ENCODE results near the gene ARMS2.

ARMS2 gene

GRCh38 chr10:122474131-122474818 is 19.8 kb downstream of the ARMS2 start:
- whole genome bisulfite sequencing = 80% methylated on average over 15 of the region's 15 CpGs
- Histone ChIP-seq H3K9me3 (ENCODE audit: insufficient read depth, low read depth, low read length) (no peaks in the 10 kb centered on the region), H3K27me3 (ENCODE audit: insufficient read depth, low read length) (no peaks in the 10 kb centered on the region), H3K4me3 (ENCODE audit: low read length) (no peak overlapping the region), H3K9ac (ENCODE audit: low read depth, low read length) (no peak overlapping the region), H3K36me3 (ENCODE audit: insufficient read depth, low read length) (no peaks in the 10 kb centered on the region), H3K27ac (ENCODE audit: low read depth, low read length) (no peak overlapping the region), H3K4me1 (ENCODE audit: insufficient read depth, low read length) (peaks cover 39% of the 10 kb centered on the region)

DNA sequence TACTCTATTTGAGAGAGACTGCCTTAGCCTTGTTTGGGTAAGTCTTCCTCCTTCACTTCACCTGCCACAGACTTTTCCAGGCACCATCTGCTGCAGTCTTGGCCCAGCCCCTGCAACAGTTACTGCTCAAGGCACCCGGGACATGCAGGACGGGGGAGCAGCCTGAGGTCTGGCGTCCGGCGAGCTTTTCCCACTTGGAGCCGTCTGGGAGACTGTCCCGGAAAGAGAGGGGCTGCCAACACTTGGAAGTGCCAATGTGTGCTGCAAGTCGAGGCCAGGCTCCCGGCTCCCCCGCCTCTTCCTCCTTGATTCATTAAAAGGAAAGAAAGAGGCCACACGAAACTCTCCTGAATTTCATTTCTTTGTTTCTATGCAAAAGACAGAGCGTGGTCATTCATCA is 20.6 kb downstream of the ARMS2 start:
- H3K4me1 ChIP-seq (ENCODE audit: insufficient read depth, low read length) = peaks cover 39% of the 10 kb centered on the region
- no peak overlapping the region for H3K9ac ChIP-seq (ENCODE audit: low read depth, low read length)
- H3K4me3 ChIP-seq (ENCODE audit: low read length) = no peak overlapping the region
- no peaks in the 10 kb centered on the region for H3K9me3 ChIP-seq (ENCODE audit: insufficient read depth, low read depth, low read length)
- H3K27me3 ChIP-seq (ENCODE audit: insufficient read depth, low read length) = no peaks in the 10 kb centered on the region
- no peak overlapping the region for H3K27ac ChIP-seq (ENCODE audit: low read depth, low read length)
- no peaks in the 10 kb centered on the region for H3K36me3 ChIP-seq (ENCODE audit: insufficient read depth, low read length)
- WGBS = 55% methylated on average over 12 of the region's 12 CpGs

DNA sequence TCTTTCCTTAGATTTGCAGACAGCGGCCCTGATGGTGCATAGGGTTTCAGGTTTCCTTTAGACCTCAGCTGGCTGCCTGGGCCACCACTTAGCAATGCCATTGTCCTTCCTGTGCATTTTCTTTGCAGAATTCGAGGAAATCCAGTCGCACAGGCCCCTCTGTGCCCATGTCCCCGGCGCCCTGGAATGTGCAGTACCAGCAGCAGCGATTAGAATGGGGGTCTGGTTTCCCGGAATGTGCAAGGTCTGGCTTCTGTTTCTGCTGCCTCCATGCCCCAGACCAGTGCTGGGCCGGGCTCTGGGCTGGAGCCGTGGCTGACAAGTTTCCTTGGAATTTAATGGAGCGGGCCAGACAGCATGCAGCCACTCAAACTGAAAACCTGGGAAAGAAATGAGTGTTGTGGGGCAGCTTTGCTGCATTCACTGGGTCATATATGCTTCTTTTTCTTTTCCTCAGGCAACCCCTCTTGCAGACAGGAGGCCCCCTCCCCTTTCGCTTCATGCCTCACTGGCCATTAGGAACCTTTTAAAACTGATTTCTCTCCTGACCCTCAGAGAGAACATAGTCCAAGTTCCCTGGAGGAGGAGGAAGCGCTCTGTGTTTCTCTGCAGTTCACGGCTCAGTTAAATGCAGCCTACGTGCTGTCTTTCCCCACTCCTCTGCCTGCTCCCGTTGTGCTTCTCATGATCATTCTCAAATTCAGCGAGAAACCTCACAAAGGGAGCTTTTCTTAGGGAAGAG is 21.3 kb downstream of the ARMS2 start:
- Histone ChIP-seq H3K27ac (ENCODE audit: low read depth, low read length) (no peak overlapping the region), H3K4me1 (ENCODE audit: insufficient read depth, low read length) (peaks cover 39% of the 10 kb centered on the region), H3K4me3 (ENCODE audit: low read length) (no peak overlapping the region), H3K9ac (ENCODE audit: low read depth, low read length) (no peak overlapping the region), H3K36me3 (ENCODE audit: insufficient read depth, low read length) (no peaks in the 10 kb centered on the region), H3K9me3 (ENCODE audit: insufficient read depth, low read depth, low read length) (no peaks in the 10 kb centered on the region), H3K27me3 (ENCODE audit: insufficient read depth, low read length) (no peaks in the 10 kb centered on the region)
- WGBS = 51% methylated on average over 16 of the region's 16 CpGs

GRCh38 chr10:122476333-122476695 is 21.9 kb downstream of the ARMS2 start:
- Histone ChIP-seq H3K4me3 (ENCODE audit: low read length) (no peak overlapping the region), H3K9me3 (ENCODE audit: insufficient read depth, low read depth, low read length) (peaks cover under 1% of the 10 kb centered on the region; the same call in 1 of the 2 replicates), H3K4me1 (ENCODE audit: insufficient read depth, low read length) (peaks cover 39% of the 10 kb centered on the region), H3K9ac (ENCODE audit: low read depth, low read length) (no peak overlapping the region), H3K27ac (ENCODE audit: low read depth, low read length) (no peak overlapping the region), H3K36me3 (ENCODE audit: insufficient read depth, low read length) (no peaks in the 10 kb centered on the region), H3K27me3 (ENCODE audit: insufficient read depth, low read length) (no peaks in the 10 kb centered on the region)
- WGBS = 77% methylated on average over 6 of the region's 6 CpGs

DNA sequence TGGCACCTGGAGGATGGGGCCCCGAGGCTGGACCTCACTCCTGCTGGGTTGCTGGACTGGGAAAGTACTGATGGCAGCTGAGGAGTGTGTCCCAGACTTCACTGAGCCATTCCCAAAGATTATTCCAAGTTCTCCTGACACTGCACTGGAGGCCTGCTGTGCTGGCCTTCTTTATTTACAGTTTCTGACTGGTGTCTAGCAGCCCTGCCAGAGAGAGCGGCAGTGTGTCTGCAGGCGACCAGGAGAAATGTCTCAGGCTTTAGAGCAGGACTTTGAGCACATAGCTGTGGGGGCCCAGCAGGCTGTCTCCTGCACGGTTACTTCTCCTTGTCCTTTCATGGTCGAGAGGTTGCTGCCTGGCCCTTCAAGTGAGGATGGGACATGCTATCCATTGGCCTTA is 23.0 kb downstream of the ARMS2 start:
- Histone ChIP-seq H3K4me1 (ENCODE audit: insufficient read depth, low read length) (peaks cover 39% of the 10 kb centered on the region), H3K9me3 (ENCODE audit: insufficient read depth, low read depth, low read length) (peaks cover 6% of the 10 kb centered on the region; the same call in 1 of the 2 replicates), H3K4me3 (ENCODE audit: low read length) (no peak overlapping the region), H3K36me3 (ENCODE audit: insufficient read depth, low read length) (no peaks in the 10 kb centered on the region), H3K27me3 (ENCODE audit: insufficient read depth, low read length) (no peaks in the 10 kb centered on the region), H3K27ac (ENCODE audit: low read depth, low read length) (no peak overlapping the region), H3K9ac (ENCODE audit: low read depth, low read length) (no peak overlapping the region)
- 79% methylated on average over 5 of the region's 5 CpGs for WGBS

- Histone ChIP-seq H3K4me3 (ENCODE audit: low read length) (no peak overlapping the region), H3K27ac (ENCODE audit: low read depth, low read length) (no peak overlapping the region), H3K9me3 (ENCODE audit: insufficient read depth, low read depth, low read length) (peaks cover 6% of the 10 kb centered on the region; the same call in 1 of the 2 replicates), H3K4me1 (ENCODE audit: insufficient read depth, low read length) (peaks cover 37% of the 10 kb centered on the region), H3K27me3 (ENCODE audit: insufficient read depth, low read length) (no peaks in the 10 kb centered on the region), H3K36me3 (ENCODE audit: insufficient read depth, low read length) (no peaks in the 10 kb centered on the region), H3K9ac (ENCODE audit: low read depth, low read length) (no peak overlapping the region)
- WGBS = 91% methylated on average over 7 of the region's 7 CpGs
Measured at GRCh38 chr10:122478971-122479370, 24.5 kb downstream of the ARMS2 start.

DNA sequence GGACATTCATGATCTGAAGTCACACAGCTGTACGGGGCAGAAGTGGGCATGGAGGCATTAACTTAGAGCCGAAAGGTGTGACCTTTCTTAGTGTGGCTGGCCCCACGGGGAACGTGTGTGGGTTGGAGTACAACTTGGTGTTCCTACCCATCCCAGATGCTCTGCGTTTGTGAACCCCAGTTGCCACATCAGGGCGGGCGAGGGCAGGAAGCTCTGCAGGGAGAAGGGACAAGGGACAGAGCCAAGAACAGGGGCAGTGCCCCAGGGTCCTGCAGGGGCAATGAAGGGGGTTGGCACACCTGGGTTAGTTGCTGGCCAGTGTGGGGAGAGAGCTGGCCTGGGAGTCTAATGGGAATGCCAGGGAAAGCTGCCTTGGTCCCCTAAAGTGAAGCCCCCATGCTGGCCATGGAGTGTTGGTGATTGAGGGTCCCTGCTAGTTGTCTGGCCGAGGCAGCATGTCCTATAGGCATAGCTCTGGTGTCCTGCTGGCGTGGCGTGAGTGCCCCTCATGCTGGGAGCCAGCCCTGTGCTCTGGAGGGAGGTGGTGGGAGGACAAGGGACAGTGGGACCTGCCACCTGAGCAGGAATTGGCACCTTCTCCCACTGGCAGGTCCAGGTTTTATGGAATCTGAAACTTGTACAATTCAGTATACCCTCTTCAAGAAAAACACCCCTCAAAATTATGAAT is 25.8 kb downstream of the ARMS2 start:
- H3K9ac ChIP-seq (ENCODE audit: low read depth, low read length) = no peak overlapping the region
- no peak overlapping the region for H3K27ac ChIP-seq (ENCODE audit: low read depth, low read length)
- no peaks in the 10 kb centered on the region for H3K36me3 ChIP-seq (ENCODE audit: insufficient read depth, low read length)
- H3K9me3 ChIP-seq (ENCODE audit: insufficient read depth, low read depth, low read length) = peaks cover 6% of the 10 kb centered on the region; the same call in 1 of the 2 replicates
- peaks cover 24% of the 10 kb centered on the region for H3K4me1 ChIP-seq (ENCODE audit: insufficient read depth, low read length)
- 95% methylated on average over 10 of the region's 10 CpGs for WGBS
- no peaks in the 10 kb centered on the region for H3K27me3 ChIP-seq (ENCODE audit: insufficient read depth, low read length)
- no peak overlapping the region for H3K4me3 ChIP-seq (ENCODE audit: low read length)

- Histone ChIP-seq H3K36me3 (ENCODE audit: insufficient read depth, low read length) (no peaks in the 10 kb centered on the region), H3K9me3 (ENCODE audit: insufficient read depth, low read depth, low read length) (peaks cover 6% of the 10 kb centered on the region; the same call in 1 of the 2 replicates), H3K9ac (ENCODE audit: low read depth, low read length) (no peak overlapping the region), H3K27me3 (ENCODE audit: insufficient read depth, low read length) (no peaks in the 10 kb centered on the region), H3K27ac (ENCODE audit: low read depth, low read length) (no peak overlapping the region), H3K4me3 (ENCODE audit: low read length) (no peak overlapping the region), H3K4me1 (ENCODE audit: insufficient read depth, low read length) (peaks cover 13% of the 10 kb centered on the region)
- WGBS = 86% methylated on average over 6 of the region's 6 CpGs
Measured at GRCh38 chr10:122481296-122482056, 27.0 kb downstream of the ARMS2 start.

GRCh38 chr10:122484276-122485060 is 30.0 kb downstream of the ARMS2 start:
- no peaks in the 10 kb centered on the region; the same call in 1 of the 2 replicates for H3K4me1 ChIP-seq (ENCODE audit: insufficient read depth, low read length)
- no peak overlapping the region for H3K4me3 ChIP-seq (ENCODE audit: low read length)
- H3K9me3 ChIP-seq (ENCODE audit: insufficient read depth, low read depth, low read length) = peaks cover 6% of the 10 kb centered on the region; the same call in 1 of the 2 replicates
- H3K36me3 ChIP-seq (ENCODE audit: insufficient read depth, low read length) = no peaks in the 10 kb centered on the region
- WGBS = 90% methylated on average over 11 of the region's 11 CpGs
- H3K9ac ChIP-seq (ENCODE audit: low read depth, low read length) = no peak overlapping the region
- no peak overlapping the region for H3K27ac ChIP-seq (ENCODE audit: low read depth, low read length)
- no peaks in the 10 kb centered on the region for H3K27me3 ChIP-seq (ENCODE audit: insufficient read depth, low read length)

- WGBS = 88% methylated on average over 5 of the region's 5 CpGs
- H3K4me3 ChIP-seq (ENCODE audit: low read length) = no peak overlapping the region
- no peak overlapping the region for H3K9ac ChIP-seq (ENCODE audit: low read depth, low read length)
- peaks cover 6% of the 10 kb centered on the region; the same call in 1 of the 2 replicates for H3K9me3 ChIP-seq (ENCODE audit: insufficient read depth, low read depth, low read length)
- H3K27me3 ChIP-seq (ENCODE audit: insufficient read depth, low read length) = no peaks in the 10 kb centered on the region
- no peaks in the 10 kb centered on the region for H3K36me3 ChIP-seq (ENCODE audit: insufficient read depth, low read length)
- no peak overlapping the region for H3K27ac ChIP-seq (ENCODE audit: low read depth, low read length)
- H3K4me1 ChIP-seq (ENCODE audit: insufficient read depth, low read length) = no peaks in the 10 kb centered on the region; the same call in 1 of the 2 replicates
Measured at GRCh38 chr10:122485670-122486069, 31.2 kb downstream of the ARMS2 start.
